ENCODE data around the gene FAM120AOS. TPM values are rescaled to one million over a fixed set of nuclear protein-coding genes. Genes with fewer than 3 reads are reported as not detected.

Gene FAM120AOS
- total and polyA plus RNA-seq, 2 donors = 39.0 to 48.3 TPM

DNA sequence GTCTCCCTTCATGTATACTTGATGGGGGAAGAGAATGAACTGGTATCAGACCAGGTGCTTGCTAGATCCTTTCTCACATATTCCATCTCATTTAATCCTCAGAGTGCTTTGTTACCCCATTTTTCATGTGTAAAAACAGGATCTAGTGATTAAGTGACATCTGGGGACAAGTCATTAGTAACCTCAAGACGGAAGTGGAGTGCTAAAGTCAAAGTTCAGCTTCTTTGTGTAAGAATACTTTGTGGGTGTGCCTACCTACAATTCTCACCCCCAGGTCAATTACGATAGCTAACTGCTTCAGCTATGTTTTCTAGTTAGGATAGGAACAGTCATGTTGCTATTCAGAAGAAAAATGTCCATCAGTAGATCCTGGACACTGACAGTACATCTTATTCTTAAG lies 3.1 kb upstream of the FAM120AOS start:
- Histone ChIP-seq H3K4me3 (ENCODE audit: low read length in 2 of 2) (no peak overlapping the region), H3K27ac (ENCODE audit: low read depth in 1 of 2, low read length in 1 of 2) (no peak overlapping the region), H3K36me3 (ENCODE audit: control insufficient read depth in 2 of 2, insufficient read depth in 2 of 2, low read length in 1 of 2) (no peaks in the 10 kb centered on the region), H3K9me3 (ENCODE audit: control insufficient read depth in 2 of 2, insufficient read depth in 1 of 2, low read length in 1 of 2) (peaks cover 0 to 2% of the 10 kb centered on the region in 2 donors), H3K4me1 (ENCODE audit: control insufficient read depth in 2 of 2, insufficient read depth in 2 of 2, low read length in 2 of 2) (peaks cover 12 to 13% of the 10 kb centered on the region in 2 donors), H3K27me3 (ENCODE audit: control insufficient read depth in 2 of 2, insufficient read depth in 1 of 2, low read length in 1 of 2) (no peaks in the 10 kb centered on the region)
- DNase-seq (ENCODE audit: low read depth in 6 of 9, low spot score in 9 of 9) = no peak
- WGBS = 90% methylated on average over 2 of the region's 2 CpGs

- Histone ChIP-seq H3K27ac (ENCODE audit: low read depth in 1 of 2, low read length in 1 of 2) (no peak overlapping the region), H3K36me3 (ENCODE audit: control insufficient read depth in 2 of 2, insufficient read depth in 2 of 2, low read length in 1 of 2) (no peaks in the 10 kb centered on the region), H3K9me3 (ENCODE audit: control insufficient read depth in 2 of 2, insufficient read depth in 1 of 2, low read length in 1 of 2) (peaks cover 0 to 2% of the 10 kb centered on the region in 2 donors), H3K27me3 (ENCODE audit: control insufficient read depth in 2 of 2, insufficient read depth in 1 of 2, low read length in 1 of 2) (no peaks in the 10 kb centered on the region), H3K4me1 (ENCODE audit: control insufficient read depth in 2 of 2, insufficient read depth in 2 of 2, low read length in 2 of 2) (peaks cover 11 to 12% of the 10 kb centered on the region in 2 donors), H3K4me3 (ENCODE audit: low read length in 2 of 2) (no peak overlapping the region)
- DNase-seq (ENCODE audit: low read depth in 6 of 9, low spot score in 9 of 9) = no peak
- 99% methylated on average over 1 of the region's 1 CpG for WGBS
Measured at GRCh38 chr9:93456022-93456421, 2.6 kb upstream of the FAM120AOS start.

DNA sequence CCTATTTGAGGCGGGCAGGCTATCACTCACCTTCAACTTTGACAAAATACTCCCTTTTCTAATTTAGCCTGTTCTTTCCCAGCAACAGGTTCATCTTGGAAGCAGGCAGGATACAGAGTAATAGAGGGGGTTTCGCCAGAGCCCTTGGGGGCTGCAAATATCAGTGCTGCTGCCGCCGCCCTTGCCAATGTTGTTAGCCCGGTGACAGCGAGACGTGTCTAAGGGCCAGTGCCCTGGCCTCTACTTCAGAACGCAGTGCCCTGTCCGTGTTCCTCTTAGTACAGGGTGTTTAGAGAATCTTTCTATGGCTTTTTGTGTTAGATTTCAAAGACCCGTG lies 703 bp downstream of the FAM120AOS start:
- Histone ChIP-seq H3K9me3 (ENCODE audit: control insufficient read depth in 2 of 2, insufficient read depth in 1 of 2, low read length in 1 of 2) (peaks cover 0 to 2% of the 10 kb centered on the region in 2 donors), H3K27ac (ENCODE audit: low read depth in 1 of 2, low read length in 1 of 2) (peak overlapping the region; percentile 80 to 95), H3K4me3 (ENCODE audit: low read length in 2 of 2) (peak overlapping the region; percentile 78 to 83), H3K4me1 (ENCODE audit: control insufficient read depth in 2 of 2, insufficient read depth in 2 of 2, low read length in 2 of 2) (peaks cover 8 to 12% of the 10 kb centered on the region in 2 donors), H3K36me3 (ENCODE audit: control insufficient read depth in 2 of 2, insufficient read depth in 2 of 2, low read length in 1 of 2) (peaks cover 4 to 16% of the 10 kb centered on the region in 2 donors), H3K27me3 (ENCODE audit: control insufficient read depth in 2 of 2, insufficient read depth in 1 of 2, low read length in 1 of 2) (no peaks in the 10 kb centered on the region)
- DNase-seq (ENCODE audit: low read depth in 6 of 9, low spot score in 9 of 9) = no peak
- under 1% methylated on average over 10 of the region's 10 CpGs for WGBS

- H3K9me3 ChIP-seq (ENCODE audit: control insufficient read depth in 2 of 2, insufficient read depth in 1 of 2, low read length in 1 of 2) = peaks cover 0 to 2% of the 10 kb centered on the region in 2 donors
- DNase-seq (ENCODE audit: low read depth in 6 of 9, low spot score in 9 of 9) = peak in 4 of 9 donors; percentile 27 to 64 (median 37)
- H3K4me3 ChIP-seq (ENCODE audit: low read length in 2 of 2) = peak overlapping the region; percentile 78 to 83
- peaks cover 9 to 22% of the 10 kb centered on the region in 2 donors for H3K36me3 ChIP-seq (ENCODE audit: control insufficient read depth in 2 of 2, insufficient read depth in 2 of 2, low read length in 1 of 2)
- WGBS = under 1% methylated on average over 92 of the region's 92 CpGs
- no peaks in the 10 kb centered on the region for H3K27me3 ChIP-seq (ENCODE audit: control insufficient read depth in 2 of 2, insufficient read depth in 1 of 2, low read length in 1 of 2)
- peak overlapping the region; percentile 80 to 95 for H3K27ac ChIP-seq (ENCODE audit: low read depth in 1 of 2, low read length in 1 of 2)
- peaks cover 8 to 12% of the 10 kb centered on the region in 2 donors for H3K4me1 ChIP-seq (ENCODE audit: control insufficient read depth in 2 of 2, insufficient read depth in 2 of 2, low read length in 2 of 2)
Measured at GRCh38 chr9:93451849-93452709, 1.3 kb downstream of the FAM120AOS start.

DNA sequence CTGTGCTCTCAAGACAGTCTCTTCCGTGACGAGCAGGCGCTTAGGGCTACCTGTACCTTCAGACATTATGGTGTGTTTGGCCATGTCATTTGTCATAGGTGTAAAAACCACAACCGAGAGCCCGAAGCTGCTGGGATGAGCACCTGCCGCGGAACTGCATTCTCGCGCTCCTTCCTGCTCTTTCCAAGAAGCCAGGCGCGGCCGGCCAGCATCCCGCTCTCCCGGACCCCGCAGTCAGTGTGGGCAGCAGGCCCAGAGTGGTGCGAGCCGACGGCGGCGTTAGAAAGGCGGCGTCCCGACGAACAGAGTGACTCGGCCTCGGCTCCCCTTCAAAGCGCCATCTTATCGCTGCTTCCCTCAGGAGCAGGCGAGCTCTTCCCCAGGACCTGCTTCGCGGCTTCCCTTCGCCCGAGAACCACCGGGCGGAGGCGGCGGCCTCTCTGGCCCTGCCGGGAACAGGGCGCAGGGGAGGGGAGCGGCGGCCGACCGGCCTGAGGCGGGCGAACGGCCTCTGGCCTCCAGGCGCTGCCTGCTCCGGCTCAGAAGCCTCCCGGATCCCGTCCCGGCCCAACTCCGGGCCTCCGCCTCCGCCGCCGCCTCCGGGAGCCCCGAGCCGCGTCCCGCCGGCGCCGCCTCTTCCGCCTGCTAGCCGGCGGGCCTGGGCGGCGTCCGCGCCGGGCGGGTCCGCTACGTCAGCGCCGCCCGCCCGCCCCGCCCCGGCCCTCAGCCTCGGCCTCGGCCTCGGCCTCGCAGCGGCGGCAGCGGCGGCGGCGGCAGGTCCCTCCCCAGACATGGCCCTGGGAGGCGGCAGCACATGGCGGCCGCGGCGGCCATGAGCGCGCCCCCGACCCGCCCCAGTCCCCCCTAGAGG lies 2.2 kb downstream of the FAM120AOS start, which contains the start of gene FAM120A:
FAM120A (plus strand) TSS at position 741 of the 871 bp plus-strand sequence. CDS start 231 bp downstream, outside the sequence.
- H3K4me1 ChIP-seq (ENCODE audit: control insufficient read depth in 2 of 2, insufficient read depth in 2 of 2, low read length in 2 of 2) = peaks cover 8 to 12% of the 10 kb centered on the region in 2 donors

GRCh38 chr9:93447655-93448054 lies 5.7 kb downstream of the FAM120AOS start:
- Histone ChIP-seq H3K9me3 (ENCODE audit: control insufficient read depth in 2 of 2, insufficient read depth in 1 of 2, low read length in 1 of 2) (peaks cover 0 to 2% of the 10 kb centered on the region in 2 donors), H3K27ac (ENCODE audit: low read depth in 1 of 2, low read length in 1 of 2) (no peak overlapping the region), H3K36me3 (ENCODE audit: control insufficient read depth in 2 of 2, insufficient read depth in 2 of 2, low read length in 1 of 2) (peaks cover 15 to 36% of the 10 kb centered on the region in 2 donors), H3K4me1 (ENCODE audit: control insufficient read depth in 2 of 2, insufficient read depth in 2 of 2, low read length in 2 of 2) (peaks cover 4 to 7% of the 10 kb centered on the region in 2 donors), H3K27me3 (ENCODE audit: control insufficient read depth in 2 of 2, insufficient read depth in 1 of 2, low read length in 1 of 2) (no peaks in the 10 kb centered on the region), H3K4me3 (ENCODE audit: low read length in 2 of 2) (no peak overlapping the region)
- no peak for DNase-seq (ENCODE audit: low read depth in 6 of 9, low spot score in 9 of 9)
- WGBS = 99% methylated on average over 4 of the region's 4 CpGs

More for the DNA sequence above, 2.2 kb downstream of the FAM120AOS start, which contains the start of gene FAM120A:
- H3K4me3 ChIP-seq (ENCODE audit: low read length in 2 of 2) = peak within 1 kb of the TSS; percentile 78 to 96
- DNase-seq (ENCODE audit: low read depth in 6 of 9, low spot score in 9 of 9) = peak in 7 of 9 donors; percentile 37 to 75 (median 51)
- peaks cover 0 to 2% of the 10 kb centered on the region in 2 donors for H3K9me3 ChIP-seq (ENCODE audit: control insufficient read depth in 2 of 2, insufficient read depth in 1 of 2, low read length in 1 of 2)
- H3K27ac ChIP-seq (ENCODE audit: low read depth in 1 of 2, low read length in 1 of 2) = peak within 1 kb of the TSS; percentile 84 to 95
- WGBS = under 1% methylated on average over 98 of the region's 100 CpGs
- peaks cover 15 to 31% of the 10 kb centered on the region in 2 donors for H3K36me3 ChIP-seq (ENCODE audit: control insufficient read depth in 2 of 2, insufficient read depth in 2 of 2, low read length in 1 of 2)
- no peaks in the 10 kb centered on the region for H3K27me3 ChIP-seq (ENCODE audit: control insufficient read depth in 2 of 2, insufficient read depth in 1 of 2, low read length in 1 of 2)

GRCh38 chr9:93446073-93446472 lies 7.3 kb downstream of the FAM120AOS start:
- Histone ChIP-seq H3K4me3 (ENCODE audit: low read length in 2 of 2) (no peak overlapping the region), H3K27ac (ENCODE audit: low read depth in 1 of 2, low read length in 1 of 2) (no peak overlapping the region), H3K4me1 (ENCODE audit: control insufficient read depth in 2 of 2, insufficient read depth in 2 of 2, low read length in 2 of 2) (peaks cover 4 to 7% of the 10 kb centered on the region in 2 donors), H3K36me3 (ENCODE audit: control insufficient read depth in 2 of 2, insufficient read depth in 2 of 2, low read length in 1 of 2) (peaks cover 15 to 36% of the 10 kb centered on the region in 2 donors), H3K9me3 (ENCODE audit: control insufficient read depth in 2 of 2, insufficient read depth in 1 of 2, low read length in 1 of 2) (no peaks in the 10 kb centered on the region), H3K27me3 (ENCODE audit: control insufficient read depth in 2 of 2, insufficient read depth in 1 of 2, low read length in 1 of 2) (no peaks in the 10 kb centered on the region)
- no peak for DNase-seq (ENCODE audit: low read depth in 6 of 9, low spot score in 9 of 9)
- 95% methylated on average over 3 of the region's 3 CpGs for WGBS

DNA sequence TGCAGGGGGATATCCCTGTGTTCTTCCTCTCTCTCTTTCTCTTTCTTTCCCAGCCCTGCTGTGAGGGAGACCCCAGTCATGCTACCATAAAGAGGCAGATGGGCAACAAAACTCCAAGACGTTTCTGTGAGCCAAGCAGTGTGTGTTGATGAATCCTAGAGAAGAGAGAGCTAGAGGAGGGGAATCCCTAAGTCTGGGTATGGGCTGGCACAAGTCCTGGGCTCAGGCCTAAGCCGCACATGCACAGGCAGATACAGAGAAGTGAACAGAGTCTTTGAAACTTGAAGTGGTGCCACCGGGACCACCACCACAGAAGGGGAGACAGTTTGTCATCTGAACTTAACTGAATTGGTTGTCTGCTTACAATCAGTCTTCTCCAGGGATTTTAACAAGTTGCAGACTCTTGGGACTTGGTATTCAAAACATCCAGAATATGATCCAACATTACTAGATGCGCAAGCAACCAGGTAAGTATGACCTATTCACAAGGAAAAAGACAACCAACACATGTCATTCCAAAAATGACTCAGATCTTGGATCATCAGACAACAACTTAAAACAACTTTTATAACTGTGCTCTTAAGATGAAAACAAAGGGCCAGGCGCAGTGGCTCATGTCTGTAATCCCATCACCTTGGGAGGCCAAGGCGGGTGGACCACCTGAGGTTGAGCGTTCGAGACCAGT lies 12.3 kb downstream of the FAM120AOS start:
- H3K36me3 ChIP-seq (ENCODE audit: control insufficient read depth in 2 of 2, insufficient read depth in 2 of 2, low read length in 1 of 2) = peaks cover 0 to 4% of the 10 kb centered on the region in 2 donors
- DNase-seq (ENCODE audit: low read depth in 6 of 9, low spot score in 9 of 9) = no peak
- no peak overlapping the region for H3K27ac ChIP-seq (ENCODE audit: low read depth in 1 of 2, low read length in 1 of 2)
- WGBS = 96% methylated on average over 8 of the region's 8 CpGs
- H3K4me3 ChIP-seq (ENCODE audit: low read length in 2 of 2) = no peak overlapping the region
- no peaks in the 10 kb centered on the region for H3K27me3 ChIP-seq (ENCODE audit: control insufficient read depth in 2 of 2, insufficient read depth in 1 of 2, low read length in 1 of 2)
- no peaks in the 10 kb centered on the region for H3K4me1 ChIP-seq (ENCODE audit: control insufficient read depth in 2 of 2, insufficient read depth in 2 of 2, low read length in 2 of 2)
- H3K9me3 ChIP-seq (ENCODE audit: control insufficient read depth in 2 of 2, insufficient read depth in 1 of 2, low read length in 1 of 2) = no peaks in the 10 kb centered on the region
